Activated naive CD8-positive, alpha-beta T cell treated with anti-CD3 and anti-CD28 coated beads for 36 hours (primary cell): ENCODE results near the gene PCYT1A. TPM values are rescaled to one million over a fixed set of nuclear protein-coding genes. Genes with fewer than 3 reads are reported as not detected.
"Not testable (repeated sequence)": the region's sequence is repeated elsewhere in the genome, so short reads cannot be mapped to it uniquely, and the experiment has no call there.

Experiments used
- DNase-seq: peaks from one replicate; pipeline ENCODE4 v3.0.0; 2021
- H3K27ac Mint-ChIP-seq: one replicate; pipeline ENCODE4 v1.8.0; 2022; ENCODE audit warnings: mild to moderate bottlenecking, moderate library complexity, mixed read lengths
- H3K27me3 Mint-ChIP-seq: one replicate; pipeline ENCODE4 v1.8.0; 2022; ENCODE audit warnings: mild to moderate bottlenecking, mixed read lengths
- H3K36me3 Mint-ChIP-seq: one replicate; pipeline ENCODE4 v1.8.0; 2021; ENCODE audit warnings: mild to moderate bottlenecking, mixed read lengths
- H3K4me1 Mint-ChIP-seq: one replicate; pipeline ENCODE4 v1.8.0; 2021; ENCODE audit warnings: mixed read lengths
- H3K4me3 Mint-ChIP-seq: one replicate; pipeline ENCODE4 v1.8.0; 2022; ENCODE audit warnings: mild to moderate bottlenecking, moderate library complexity, mixed read lengths
- H3K9me3 Mint-ChIP-seq: one replicate; pipeline ENCODE4 v1.8.0; 2022; ENCODE audit warnings: mixed read lengths
- total RNA-seq, 2 experiments: library from RNA; stranded (reverse); gene quantifications; one replicate each; pipeline ENCODE4 v1.2.3, GENCODE V29; 2021

Gene PCYT1A
- total RNA-seq, 2 experiments from 2014 or later = 41.2 to 42.1 TPM

DNA sequence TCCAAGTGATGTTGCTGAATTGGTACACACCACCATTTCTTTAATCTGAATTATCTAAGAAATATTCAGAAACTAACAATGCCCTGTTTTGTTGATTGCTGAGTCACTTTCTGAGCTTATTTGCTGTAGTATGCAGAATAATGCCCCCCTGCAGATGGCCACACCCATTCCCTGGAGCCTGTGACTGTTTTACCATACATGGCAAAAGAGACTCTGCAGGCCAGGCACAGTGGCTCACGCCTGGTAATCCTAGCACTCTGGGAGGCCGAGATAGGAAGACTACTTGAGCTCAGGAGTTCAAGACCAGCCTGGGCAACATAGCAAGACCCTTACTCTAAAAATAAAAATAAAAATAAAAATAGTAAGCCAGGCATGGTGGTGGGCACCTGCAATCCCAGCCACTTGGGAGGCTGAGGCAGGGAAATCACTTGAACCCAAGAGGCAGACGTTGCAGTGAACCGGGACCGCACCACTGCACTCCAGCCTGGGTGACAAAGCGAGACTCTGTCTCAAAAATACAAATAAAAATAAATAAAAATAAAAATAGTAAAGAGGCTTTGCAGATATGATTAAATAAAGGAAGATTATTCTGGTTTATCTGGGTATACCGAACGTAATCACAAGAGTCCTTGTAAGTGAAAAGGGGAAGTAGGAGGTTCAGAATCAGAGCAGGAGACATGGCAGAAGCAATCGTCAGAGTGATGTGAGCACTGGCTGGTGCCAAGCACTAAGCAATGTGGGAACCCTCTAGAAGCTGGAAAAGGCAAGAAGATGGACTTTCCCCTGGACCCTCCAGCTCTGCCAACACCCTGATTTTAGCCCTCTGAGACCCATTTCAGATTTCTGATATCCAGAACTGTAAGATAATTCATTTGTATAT, 19.0 kb downstream of the PCYT1A start:
- no peak overlapping the region for H3K27ac Mint-ChIP-seq
- H3K9me3 Mint-ChIP-seq = no peaks in the 10 kb centered on the region
- no peak overlapping the region for H3K4me3 Mint-ChIP-seq
- H3K4me1 Mint-ChIP-seq = peaks cover 22% of the 10 kb centered on the region
- peaks cover 32% of the 10 kb centered on the region for H3K36me3 Mint-ChIP-seq
- H3K27me3 Mint-ChIP-seq = no peaks in the 10 kb centered on the region
- no peak for DNase-seq

GRCh38 chr3:196263819-196264218, 23.7 kb downstream of the PCYT1A start:
- Mint-ChIP-seq H3K4me3 (no peak overlapping the region), H3K27me3 (no peaks in the 10 kb centered on the region), H3K27ac (no peak overlapping the region), H3K9me3 (peaks cover 1% of the 10 kb centered on the region), H3K4me1 (no peaks in the 10 kb centered on the region), H3K36me3 (peaks cover 14% of the 10 kb centered on the region)
- no peak for DNase-seq

DNA sequence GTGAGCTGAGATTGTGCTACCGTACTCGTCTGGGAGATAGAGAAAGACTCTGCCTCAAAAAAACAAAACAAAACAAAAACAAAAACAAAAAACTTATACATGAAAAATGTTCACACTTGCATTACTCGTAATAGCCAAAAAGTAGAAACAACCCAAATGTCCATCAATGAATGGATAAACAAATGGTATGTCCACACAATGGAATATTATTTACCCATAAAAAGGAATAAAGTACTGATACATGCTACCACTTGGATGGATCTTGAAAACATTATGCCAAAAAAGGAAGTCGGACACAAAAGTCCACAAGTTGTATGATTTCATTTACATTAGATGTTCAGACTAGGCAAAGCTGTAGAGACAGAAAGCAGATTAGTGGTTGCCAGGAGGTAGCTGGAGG, 26.7 kb downstream of the PCYT1A start:
- H3K9me3 Mint-ChIP-seq = peaks cover 1% of the 10 kb centered on the region
- no peak overlapping the region for H3K27ac Mint-ChIP-seq
- H3K27me3 Mint-ChIP-seq = no peaks in the 10 kb centered on the region
- no peak overlapping the region for H3K4me3 Mint-ChIP-seq
- H3K36me3 Mint-ChIP-seq = peaks cover 13% of the 10 kb centered on the region
- DNase-seq = no peak
- H3K4me1 Mint-ChIP-seq = no peaks in the 10 kb centered on the region

- Mint-ChIP-seq H3K36me3 (peaks cover 5% of the 10 kb centered on the region), H3K4me3 (no peak overlapping the region), H3K4me1 (no peaks in the 10 kb centered on the region), H3K27me3 (no peaks in the 10 kb centered on the region), H3K9me3 (no peaks in the 10 kb centered on the region), H3K27ac (no peak overlapping the region)
- DNase-seq = no peak
These were observed 31.8 kb downstream of the PCYT1A start for GRCh38 chr3:196255776-196256175.

GRCh38 chr3:196254376-196255283, 32.9 kb downstream of the PCYT1A start:
- Mint-ChIP-seq H3K36me3 (peaks cover 3% of the 10 kb centered on the region), H3K27me3 (no peaks in the 10 kb centered on the region), H3K4me3 (no peak overlapping the region), H3K27ac (no peak overlapping the region), H3K4me1 (no peaks in the 10 kb centered on the region), H3K9me3 (no peaks in the 10 kb centered on the region)
- no peak for DNase-seq

DNA sequence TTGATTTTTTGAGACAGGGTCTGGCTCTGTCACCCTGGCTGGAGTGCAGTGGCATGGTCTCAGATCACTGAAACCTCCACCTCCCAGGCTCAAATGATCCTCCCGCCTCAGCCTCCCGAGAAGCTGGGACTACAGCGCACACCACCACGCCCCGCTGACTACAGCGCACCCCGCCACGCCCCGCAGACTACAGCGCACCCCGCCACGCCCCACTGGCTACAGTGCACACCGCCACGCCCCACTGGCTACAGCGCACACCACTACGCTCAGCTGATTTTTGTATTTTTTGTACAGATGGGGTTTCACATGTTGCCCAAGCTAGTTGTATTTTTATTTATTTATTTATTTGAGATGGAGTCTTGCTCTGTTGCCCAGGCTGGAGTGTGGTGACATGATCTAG, 35.6 kb downstream of the PCYT1A start:
- Mint-ChIP-seq H3K27me3 (no peaks in the 10 kb centered on the region), H3K9me3 (no peaks in the 10 kb centered on the region), H3K27ac (no peak overlapping the region), H3K36me3 (peaks cover 3% of the 10 kb centered on the region), H3K4me3 (no peak overlapping the region), H3K4me1 (no peaks in the 10 kb centered on the region)
- DNase-seq = no peak

DNA sequence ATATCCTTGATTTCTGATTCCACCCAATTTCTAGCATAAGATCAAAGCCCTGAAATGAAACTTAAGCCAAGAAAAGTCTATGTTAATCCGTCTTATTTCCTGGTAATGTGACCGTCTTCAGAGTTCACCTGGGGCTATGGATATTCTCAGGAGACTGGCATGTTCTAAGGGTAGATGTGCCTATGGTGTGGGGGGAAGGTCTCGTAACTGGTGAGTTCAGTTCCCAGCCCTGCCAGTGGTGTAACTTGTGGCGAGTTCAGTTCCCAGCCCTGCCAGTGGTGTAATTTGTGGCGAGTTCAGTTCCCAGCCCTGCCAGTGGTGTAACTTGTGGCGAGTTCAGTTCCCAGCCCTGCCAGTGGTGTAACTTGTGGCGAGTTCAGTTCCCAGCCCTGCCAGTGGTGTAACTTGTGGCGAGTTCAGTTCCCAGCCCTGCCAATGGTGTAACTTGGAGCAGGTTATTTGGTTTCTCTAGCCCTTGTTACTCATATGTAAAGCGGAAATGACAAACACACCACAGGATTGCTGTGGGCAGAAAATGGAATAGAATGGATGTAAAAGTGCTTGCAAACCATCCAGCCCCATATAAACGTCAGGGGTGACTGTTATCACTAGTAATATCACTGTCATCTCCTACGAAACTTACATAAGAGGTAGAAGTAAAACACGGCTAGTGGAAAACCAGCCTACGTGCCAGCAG, 40.8 kb downstream of the PCYT1A start:
- no peaks in the 10 kb centered on the region for H3K9me3 Mint-ChIP-seq
- no peak for DNase-seq
- H3K36me3 Mint-ChIP-seq = peaks cover 2% of the 10 kb centered on the region
- no peak overlapping the region for H3K4me3 Mint-ChIP-seq
- no peaks in the 10 kb centered on the region for H3K4me1 Mint-ChIP-seq
- H3K27ac Mint-ChIP-seq = no peak overlapping the region
- H3K27me3 Mint-ChIP-seq = no peaks in the 10 kb centered on the region

DNA sequence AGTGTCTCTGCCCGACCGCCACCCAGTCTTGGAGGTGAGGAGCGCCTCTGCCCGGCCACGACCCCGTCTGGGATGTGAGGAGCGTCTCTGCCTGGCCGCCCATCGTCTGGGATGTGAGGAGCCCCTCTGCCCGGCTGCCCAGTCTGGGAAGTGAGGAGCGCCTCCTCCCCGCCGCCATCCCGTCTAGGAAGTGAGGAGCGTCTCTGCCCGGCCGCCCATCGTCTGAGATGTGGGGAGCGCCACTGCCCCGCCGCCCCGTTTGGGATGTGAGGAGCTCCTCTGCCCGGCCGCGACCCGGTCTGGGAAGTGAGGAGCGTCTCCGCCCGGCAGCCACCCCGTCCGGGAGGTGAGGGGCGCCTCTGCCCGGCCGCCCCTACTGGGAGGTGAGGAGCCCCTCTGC, 43.4 kb downstream of the PCYT1A start:
- not testable (repeated sequence) for H3K4me3 Mint-ChIP-seq, H3K4me1 Mint-ChIP-seq, H3K36me3 Mint-ChIP-seq, H3K27me3 Mint-ChIP-seq, H3K9me3 Mint-ChIP-seq, DNase-seq, H3K27ac Mint-ChIP-seq

- Mint-ChIP-seq H3K4me1 (peaks cover 8% of the 10 kb centered on the region), H3K27ac (no peak overlapping the region), H3K27me3 (no peaks in the 10 kb centered on the region), H3K9me3 (no peaks in the 10 kb centered on the region), H3K36me3 (peaks cover 6% of the 10 kb centered on the region), H3K4me3 (no peak overlapping the region)
- no peak for DNase-seq
These were observed 45.8 kb downstream of the PCYT1A start for GRCh38 chr3:196241704-196242103.

- Mint-ChIP-seq H3K27me3 (no peaks in the 10 kb centered on the region), H3K4me1 (peaks cover 13% of the 10 kb centered on the region), H3K36me3 (peaks cover 6% of the 10 kb centered on the region), H3K27ac (no peak overlapping the region), H3K9me3 (no peaks in the 10 kb centered on the region), H3K4me3 (no peak overlapping the region)
- no peak for DNase-seq
These were observed 47.1 kb downstream of the PCYT1A start for GRCh38 chr3:196240424-196240823.

DNA sequence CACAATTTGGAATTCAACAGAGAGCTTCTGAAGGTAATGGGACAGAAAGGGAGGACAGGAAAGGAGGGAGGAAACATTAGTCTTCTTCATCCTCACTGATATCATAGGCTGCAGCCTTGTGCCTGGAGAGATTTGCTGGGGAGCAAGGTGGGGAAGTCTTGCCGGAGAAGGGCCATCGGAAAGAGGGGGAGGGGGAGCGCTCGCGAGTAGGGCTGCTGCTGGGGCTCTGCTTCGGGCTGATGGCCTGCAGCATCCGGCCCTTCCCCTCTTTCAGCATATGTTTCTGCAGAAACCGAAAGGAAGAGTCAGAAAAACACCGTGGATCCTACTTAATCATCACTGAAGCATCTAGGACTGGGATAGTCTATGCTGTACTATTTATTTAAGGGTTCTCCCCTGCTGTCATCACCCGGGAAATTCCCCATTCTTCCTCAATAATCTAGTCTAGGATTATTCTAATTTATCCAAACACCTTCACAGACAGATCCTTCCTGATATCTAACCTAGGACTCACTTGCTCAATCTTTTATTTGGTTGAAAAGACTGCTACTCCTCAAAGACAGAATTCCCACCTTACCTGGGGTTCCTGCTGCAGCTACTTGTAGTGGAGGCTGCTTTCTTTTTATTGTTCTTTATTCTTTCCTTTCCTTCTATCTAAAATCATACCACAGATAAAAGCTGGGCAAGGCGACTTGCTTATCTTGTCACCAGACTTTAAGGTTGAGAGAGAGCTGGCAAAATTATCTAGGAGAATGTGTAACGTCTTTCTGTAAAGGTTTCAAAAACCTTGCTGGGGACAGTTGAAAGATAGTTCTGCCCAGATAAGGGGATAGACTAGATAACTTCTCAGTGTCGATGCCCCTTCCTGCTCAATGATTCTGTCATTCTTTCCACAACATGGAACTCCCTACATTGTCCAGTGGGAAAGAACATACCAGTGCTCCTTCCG, 48.6 kb downstream of the PCYT1A start:
- Mint-ChIP-seq H3K27ac (no peak overlapping the region), H3K4me1 (peaks cover 13% of the 10 kb centered on the region), H3K27me3 (no peaks in the 10 kb centered on the region), H3K36me3 (peaks cover 6% of the 10 kb centered on the region), H3K9me3 (no peaks in the 10 kb centered on the region), H3K4me3 (no peak overlapping the region)
- no peak for DNase-seq

DNA sequence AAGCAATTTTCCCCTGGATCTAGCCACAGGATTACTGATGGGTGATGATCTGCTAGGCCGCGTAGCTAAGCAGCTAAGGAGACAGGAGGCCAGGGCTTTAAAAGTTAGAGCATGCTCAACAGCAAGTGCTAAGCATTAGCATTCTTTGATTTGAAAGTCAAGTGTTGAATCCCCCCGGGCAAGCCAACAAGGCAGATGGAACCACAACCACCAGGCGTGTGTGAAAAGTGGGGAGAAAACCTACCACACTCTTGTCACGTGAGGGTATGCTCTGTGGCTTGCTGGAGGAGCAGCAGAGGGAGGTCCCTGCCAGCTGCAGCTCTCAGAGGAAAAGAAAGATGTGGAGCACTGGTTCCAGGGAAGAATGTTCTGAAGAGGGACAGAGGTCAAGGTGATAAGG, 50.3 kb downstream of the PCYT1A start:
- Mint-ChIP-seq H3K27ac (peak overlapping the region; percentile 22), H3K4me1 (peaks cover 23% of the 10 kb centered on the region), H3K27me3 (no peaks in the 10 kb centered on the region), H3K9me3 (no peaks in the 10 kb centered on the region), H3K4me3 (no peak overlapping the region), H3K36me3 (peaks cover 4% of the 10 kb centered on the region)
- DNase-seq = no peak

- H3K27ac Mint-ChIP-seq = no peak overlapping the region
- H3K27me3 Mint-ChIP-seq = no peaks in the 10 kb centered on the region
- no peaks in the 10 kb centered on the region for H3K9me3 Mint-ChIP-seq
- DNase-seq = no peak
- H3K4me3 Mint-ChIP-seq = no peak overlapping the region
- H3K4me1 Mint-ChIP-seq = peaks cover 23% of the 10 kb centered on the region
- H3K36me3 Mint-ChIP-seq = peaks cover 4% of the 10 kb centered on the region
These were observed 51.3 kb downstream of the PCYT1A start for GRCh38 chr3:196236223-196236622.

GRCh38 chr3:196235452-196236122, 51.9 kb downstream of the PCYT1A start:
- no peak for DNase-seq
- H3K4me3 Mint-ChIP-seq = no peak overlapping the region
- H3K36me3 Mint-ChIP-seq = peaks cover 4% of the 10 kb centered on the region
- H3K27ac Mint-ChIP-seq = no peak overlapping the region
- H3K4me1 Mint-ChIP-seq = peaks cover 23% of the 10 kb centered on the region
- H3K9me3 Mint-ChIP-seq = no peaks in the 10 kb centered on the region
- H3K27me3 Mint-ChIP-seq = no peaks in the 10 kb centered on the region
